Measurements from ENCODE around the gene CLTC. TPM values are rescaled to one million over a fixed set of nuclear protein-coding genes. Genes with fewer than 3 reads are reported as not detected.

The CLTC gene
- total and polyA plus RNA-seq, 2 experiments from 2014 or later = 107 to 344 TPM

- TF ChIP-seq ZNF462 (CRISPR knock-in tag; IDR thresholded peaks at IDR 0.05) (no peak), CTCF (conservative IDR thresholded peaks at IDR 0.05; ENCODE audit: low read depth in 2 of 2) (no peak), NANOG (IDR thresholded peaks at IDR 0.05; ENCODE audit: borderline replicate concordance) (no peak), EZH2 (IDR thresholded peaks at IDR 0.05; ENCODE audit: low read depth, unreplicated experiment) (no peak), STAT1 (IDR thresholded peaks at IDR 0.05; ENCODE audit: unreplicated experiment) (no peak), ZNF114 (CRISPR knock-in tag; IDR thresholded peaks at IDR 0.05) (no peak), CREB1 (CRISPR knock-in tag; IDR thresholded peaks at IDR 0.05; ENCODE audit: low read depth) (no peak), POLR2AphosphoS5 (IDR thresholded peaks at IDR 0.05; ENCODE audit: low read depth) (no peak), ETS1 (IDR thresholded peaks at IDR 0.05) (no peak)
Observed at GRCh38 chr17:59631276-59631675, 11.6 kb downstream of the CLTC start (continued).
